Fibroblast of skin of scalp (primary cell): ENCODE results near the gene TTC31. TPM values are rescaled to one million over a fixed set of nuclear protein-coding genes. Genes with fewer than 3 reads are reported as not detected.
A peak's percentile ranks its signal among the peaks of the same experiment; 100 is the strongest.
"Not testable (repeated sequence)": the region's sequence is repeated elsewhere in the genome, so short reads cannot be mapped to it uniquely, and the experiment has no call there.

ENCODE experiments used
- DNase-seq: peaks from one replicate; pipeline ENCODE4 v3.0.0-alpha.2; 2013
- polyA plus RNA-seq, 2 experiments: library from polyadenylated mRNA; unstranded; fragments of 120-200 nt; gene quantifications; one replicate each; pipeline ENCODE4 v1.2.1, GENCODE V29; 2013; ENCODE audit not compliant: insufficient read length in 2 of 2

The TTC31 gene
- polyA plus RNA-seq (2013, experiment 1 of 2; ENCODE audit: insufficient read length), result 13.8 TPM
- polyA plus RNA-seq (2013, experiment 2 of 2; ENCODE audit: insufficient read length), result 15.0 TPM

DNA sequence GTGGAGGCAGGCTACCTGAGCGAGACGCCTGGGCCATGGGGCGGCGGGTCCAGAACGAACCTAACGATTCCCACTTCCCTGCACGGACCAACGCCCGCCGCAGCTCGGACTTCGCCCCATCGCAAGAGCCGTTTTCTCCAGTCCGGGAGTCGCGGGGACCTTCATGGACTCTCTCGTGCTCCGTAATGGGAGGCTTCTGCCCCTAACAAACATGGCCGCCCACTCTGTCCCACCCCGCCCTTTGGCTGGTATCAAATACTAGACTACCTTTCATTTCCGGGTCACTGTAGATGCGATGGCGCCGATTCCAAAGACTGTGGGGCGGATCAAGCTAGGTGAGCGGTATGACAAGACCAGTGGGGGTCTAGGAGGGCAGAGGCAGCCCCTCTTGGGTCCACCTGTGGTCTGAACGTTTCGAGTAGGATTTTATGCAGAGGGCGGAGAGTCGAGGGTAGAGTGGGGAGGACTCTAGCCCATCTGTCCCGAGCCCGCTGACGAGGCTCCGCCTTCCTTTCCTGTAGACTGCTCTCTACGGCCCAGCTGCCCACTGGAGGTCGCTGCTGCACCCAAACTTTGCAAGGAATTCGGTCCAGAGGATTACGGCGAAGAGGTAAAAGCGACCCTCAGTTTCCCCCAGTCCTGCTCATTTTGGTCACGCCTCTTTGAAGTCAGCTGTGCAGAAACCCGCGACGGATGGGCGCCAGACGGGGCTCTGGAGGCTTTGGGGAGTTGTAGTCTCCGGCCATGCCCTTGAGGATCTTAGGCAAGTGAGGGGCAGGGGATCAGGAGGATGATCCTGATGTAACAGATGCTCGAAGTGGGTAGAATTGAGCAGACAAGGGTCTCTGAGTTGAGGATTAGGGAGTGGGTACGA is at the start of gene TTC31, which contains the start of gene CCDC142:
TSS of gene TTC31 (plus strand) at position 281 of the 874 bp plus-strand sequence. CDS start at position 296, 15 bp downstream.
TSS of gene CCDC142 (minus strand) at position 198 of the 874 bp plus-strand sequence. CDS start at position 37, 161 bp downstream.
- peak; percentile 95 for DNase-seq

DNA sequence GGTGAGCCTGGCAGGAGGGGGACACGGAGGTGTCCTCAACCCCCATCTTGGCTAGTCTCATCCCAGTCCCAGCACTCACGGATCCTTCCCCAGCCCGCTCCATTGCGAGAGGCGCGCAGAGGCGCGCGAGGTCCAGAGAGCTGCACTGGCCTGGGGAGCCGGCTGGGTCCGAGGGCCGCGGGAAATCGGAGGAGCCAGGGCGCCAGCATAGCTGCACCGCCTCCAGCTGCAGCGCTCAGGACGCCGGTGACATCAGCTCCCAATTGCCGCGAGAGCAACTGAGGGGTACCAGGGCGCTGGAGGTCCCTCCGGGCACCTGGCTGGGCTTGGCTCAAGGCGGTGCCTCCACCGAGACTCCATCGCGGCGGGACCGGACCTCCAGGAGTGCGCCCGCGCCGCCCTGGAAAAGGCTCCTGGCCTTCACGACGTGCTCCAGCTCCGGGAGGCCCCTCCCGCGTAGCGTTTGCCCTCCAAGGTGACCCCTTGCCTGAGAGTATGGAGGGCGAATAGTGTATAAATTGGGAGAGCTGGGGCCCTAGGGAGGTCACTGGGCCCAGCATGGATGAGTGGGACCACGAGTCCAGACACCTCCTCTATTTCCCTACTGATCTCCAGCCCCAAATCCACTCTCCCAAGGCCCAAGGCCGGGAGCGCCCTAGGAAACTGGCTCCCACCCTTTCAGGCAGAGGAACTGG is 46.6 kb upstream of the TTC31 start:
- no peak for DNase-seq

DNA sequence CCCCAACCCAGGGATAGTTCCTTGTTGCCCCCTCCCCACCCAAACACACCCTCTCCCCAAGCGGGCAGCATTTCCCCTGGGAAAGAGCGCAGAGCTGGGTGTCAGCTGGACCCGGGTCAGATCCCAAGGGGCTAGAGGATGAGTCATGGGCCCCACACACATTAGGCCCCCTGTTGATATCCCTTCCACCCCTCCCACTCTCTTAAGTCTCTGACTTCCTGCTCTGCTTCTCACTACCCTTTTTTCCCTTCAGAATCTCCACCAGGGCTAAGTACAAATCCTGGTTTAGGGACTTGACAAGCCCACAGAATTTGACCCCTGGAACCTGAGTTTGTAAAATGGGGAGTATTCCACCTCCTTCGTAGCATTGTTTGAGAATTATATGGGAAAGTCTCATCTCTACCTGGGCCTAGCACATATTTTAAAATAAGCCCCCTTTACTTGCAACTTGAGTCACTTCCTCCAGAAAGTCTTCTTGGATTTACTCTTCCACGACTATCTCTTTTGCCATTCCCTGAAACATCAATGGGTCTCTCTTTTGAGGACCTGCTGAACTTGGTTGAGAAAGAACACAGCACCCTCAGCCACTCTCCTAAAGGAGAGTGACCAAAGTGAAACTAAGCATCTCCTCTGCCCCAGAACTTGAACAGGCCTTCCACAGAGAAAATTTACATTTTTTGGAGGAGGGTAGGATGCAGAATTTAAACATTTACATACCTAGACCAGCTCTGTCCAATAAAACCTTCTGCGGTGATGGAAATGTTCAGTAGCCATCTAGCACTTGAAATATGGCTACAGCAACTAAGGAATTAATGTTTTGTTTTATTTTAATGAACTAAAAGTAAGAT is 45.8 kb upstream of the TTC31 start:
- peak; percentile 38 for DNase-seq

DNA sequence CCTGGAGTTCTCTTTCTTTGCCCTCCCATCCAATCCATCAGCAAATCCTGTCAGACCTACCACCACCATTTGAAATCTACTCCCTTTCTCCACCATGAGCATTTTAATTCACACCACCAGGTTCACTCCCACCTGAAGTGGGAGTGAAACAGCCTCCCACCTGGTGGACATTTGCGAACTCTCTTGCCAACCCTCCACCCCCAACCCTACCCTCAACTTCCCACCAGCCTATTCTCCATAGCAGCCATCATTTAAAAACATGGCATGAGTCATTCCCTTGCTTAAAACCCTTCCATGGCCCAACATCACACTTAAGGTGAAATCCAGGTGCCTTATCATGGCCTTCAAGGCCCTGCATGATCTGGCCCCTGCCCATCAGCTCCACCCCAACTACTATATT is 44.6 kb upstream of the TTC31 start:
- DNase-seq, result no peak

DNA sequence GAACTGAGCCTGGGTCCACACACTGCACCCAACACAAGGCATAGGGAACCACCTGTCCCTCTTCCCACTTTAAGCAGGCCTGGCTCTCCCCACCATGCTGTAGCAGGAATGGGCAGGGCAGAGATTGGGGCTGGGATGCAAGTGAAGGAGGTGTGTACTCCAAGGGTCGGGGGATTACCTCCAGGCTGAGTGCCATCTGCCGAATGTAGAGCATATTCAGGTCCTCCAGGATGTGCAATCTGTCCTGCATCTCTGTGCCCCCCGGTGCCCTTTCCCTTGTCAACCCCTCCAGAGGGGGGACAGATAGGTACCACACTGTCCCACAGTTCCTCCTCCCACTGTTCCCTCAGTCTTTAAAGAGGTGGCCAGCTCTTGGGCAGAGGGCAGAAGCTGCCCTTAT is 43.5 kb upstream of the TTC31 start:
- no peak for DNase-seq

DNA sequence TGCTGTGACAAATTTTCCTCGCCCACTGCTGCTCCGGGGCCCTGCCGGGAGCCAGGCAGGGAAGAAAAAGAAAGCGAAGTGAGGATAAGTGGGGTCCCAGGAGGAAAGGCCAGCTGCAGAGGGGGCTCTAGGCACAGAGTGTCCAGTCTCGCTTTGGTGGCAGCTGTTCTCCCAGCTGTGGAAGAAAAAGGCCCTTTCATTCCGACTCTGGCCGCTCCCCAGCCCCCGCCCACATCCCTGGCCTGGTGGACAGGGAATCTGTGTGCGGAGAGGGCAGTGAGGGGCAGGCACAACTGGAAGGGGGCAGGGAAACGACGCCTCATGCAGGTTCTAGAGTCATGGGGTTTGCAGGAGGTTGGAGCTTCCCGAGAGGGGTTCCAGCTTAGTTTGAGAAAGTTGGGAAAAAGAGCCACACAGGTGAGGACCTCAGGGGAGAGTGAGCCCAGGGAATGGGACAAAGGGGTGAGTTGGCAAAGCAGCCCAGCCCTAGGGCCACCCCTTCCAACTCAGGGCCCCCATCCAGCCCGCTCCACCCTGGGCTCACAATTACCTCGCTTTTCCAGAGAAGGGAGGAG is 43.0 kb upstream of the TTC31 start:
- DNase-seq, result peak; percentile 31

DNA sequence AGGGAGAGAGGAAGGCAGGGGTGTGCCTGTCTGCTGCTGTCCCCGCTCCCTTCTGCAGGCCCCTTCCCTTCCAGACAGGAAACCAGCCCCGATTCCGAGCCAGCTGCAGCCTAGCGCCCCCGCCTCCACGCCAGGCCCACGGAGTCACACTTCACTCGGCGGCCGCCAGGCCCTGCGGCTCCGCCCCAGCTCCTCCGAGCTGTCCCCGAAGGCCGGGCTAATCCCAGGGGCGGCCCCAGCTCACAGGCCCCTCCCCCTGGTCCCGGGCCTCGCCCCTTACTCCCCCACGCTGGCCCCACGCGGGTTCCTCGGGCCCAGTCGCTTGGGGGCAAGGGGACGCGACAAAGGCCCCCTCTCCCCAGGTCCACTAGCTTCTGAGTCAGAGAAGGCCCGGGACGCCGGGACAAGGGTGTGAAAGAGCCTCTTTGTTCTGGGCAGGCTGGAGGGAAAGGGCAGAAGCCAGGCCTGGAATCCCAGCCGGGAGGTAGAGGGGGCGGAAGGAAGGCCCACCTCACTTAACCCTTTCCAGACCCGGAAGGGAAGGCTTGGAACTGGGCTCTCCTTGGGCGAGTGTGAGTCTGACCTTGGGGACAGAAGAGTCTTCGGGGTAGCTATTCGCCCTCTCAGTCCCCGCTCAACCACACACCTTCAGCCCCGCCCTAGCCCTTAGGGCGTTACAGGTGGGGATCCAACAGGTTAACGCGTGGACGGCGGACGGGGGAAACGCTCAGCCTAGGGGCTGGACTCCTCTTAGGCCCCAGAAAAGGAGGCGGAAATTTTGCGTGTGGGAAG is 42.3 kb upstream of the TTC31 start:
- peak; percentile 85 for DNase-seq

DNA sequence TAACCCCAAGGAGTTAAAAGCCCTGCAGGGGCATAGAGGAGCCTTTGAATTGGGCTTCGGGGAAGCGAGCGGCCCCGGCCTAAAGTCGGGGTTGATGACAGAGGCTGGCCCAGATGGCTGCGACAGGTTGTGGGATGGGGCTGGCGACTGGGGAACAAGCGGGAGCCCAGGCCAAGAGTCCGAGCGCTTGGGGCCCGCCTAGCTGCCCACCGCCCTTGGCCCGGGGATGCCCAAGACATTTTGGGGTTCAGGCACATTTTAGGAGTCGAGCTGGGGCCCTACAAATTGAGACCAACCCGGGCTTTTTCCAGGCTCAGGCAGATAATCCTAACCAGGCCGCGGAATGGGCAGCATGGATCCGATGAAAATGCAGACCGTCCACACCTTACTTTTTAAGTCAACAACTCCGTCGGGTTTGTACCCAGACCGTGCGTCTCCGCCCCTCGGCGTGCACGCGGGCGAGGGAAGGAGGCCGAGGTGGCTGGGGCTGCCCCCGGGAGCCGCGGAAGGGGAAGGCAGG is 41.7 kb upstream of the TTC31 start:
- no peak for DNase-seq

DNA sequence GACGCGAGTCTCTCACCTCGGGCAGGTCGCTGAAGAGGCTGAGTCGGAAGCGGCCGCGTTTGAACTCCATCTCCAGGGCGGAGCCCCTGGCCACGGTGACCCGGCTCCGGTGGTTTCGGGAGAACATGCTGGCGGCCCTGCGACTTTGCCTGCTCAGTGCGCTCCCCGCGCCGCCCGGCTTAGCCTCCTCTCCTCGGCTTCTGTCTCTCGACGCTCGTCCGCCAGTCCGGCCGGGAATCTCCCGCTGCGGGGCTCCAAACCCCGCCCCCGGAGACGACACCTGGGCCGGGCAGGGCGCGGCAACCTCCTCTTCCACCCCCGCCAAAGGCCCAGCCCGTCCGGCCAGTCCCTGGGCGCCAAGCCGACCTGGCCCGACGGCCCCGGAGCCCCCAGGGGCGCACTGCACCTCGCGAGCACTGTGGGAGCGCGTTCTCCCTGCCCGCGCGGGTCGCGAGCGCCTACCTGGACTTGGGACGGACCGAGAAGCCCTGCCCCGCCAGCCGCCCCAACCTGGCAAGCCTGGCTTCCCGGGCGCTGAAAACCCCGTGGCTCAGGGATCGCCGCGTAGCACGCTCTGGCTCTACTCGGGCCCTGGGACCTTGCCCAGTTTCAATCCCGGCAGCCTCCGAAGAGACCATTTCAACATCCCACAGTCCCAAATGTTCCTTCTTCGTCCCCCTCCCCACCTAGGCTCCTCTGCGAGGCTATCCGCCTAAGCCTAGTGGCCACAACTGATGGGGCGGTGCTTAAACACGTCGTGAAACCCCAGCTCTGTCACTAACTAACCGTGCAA is 41.0 kb upstream of the TTC31 start, which contains the start of gene RTKN:
TSS of gene RTKN (minus strand) at position 248 of the 793 bp plus-strand sequence. CDS start at position 127, 121 bp downstream.
- no peak for DNase-seq

DNA sequence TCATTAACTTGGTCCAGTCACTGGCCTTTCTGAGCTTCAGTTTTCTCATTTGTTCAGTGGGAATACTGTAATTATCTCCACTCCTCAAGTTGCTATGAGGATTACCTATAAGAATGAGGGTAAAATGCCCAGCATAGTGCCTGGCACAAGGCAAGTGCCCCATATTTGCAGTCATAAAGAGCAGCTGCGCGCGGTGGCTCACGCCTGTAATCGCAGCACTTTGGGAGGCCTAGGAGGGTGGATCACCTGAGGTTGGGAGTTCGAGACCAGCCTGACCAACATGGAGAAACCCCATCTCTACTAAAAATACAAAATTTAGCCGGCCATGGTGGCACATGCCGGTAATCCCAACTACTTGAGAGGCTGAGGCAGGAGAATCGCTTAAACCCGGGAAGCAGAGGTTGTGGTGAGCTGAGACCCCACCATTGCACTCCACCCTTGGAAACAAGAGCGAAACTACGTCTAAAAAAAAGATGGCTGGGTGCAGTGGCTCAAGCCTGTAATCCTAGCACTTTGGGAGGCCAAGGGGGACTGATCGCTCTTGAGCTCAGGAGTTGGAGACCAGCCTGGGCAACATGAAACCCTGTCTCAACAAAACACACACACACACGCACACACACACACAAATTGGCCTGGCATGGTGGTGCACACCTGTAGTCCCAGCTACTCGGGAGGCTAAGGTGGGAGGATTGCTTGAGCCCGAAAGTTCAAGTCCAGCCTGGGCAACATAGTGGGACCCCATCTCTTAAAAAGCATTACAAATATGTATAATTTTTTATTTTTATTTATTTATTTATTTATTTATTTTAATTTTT is 40.2 kb upstream of the TTC31 start:
- not testable (repeated sequence) for DNase-seq

DNA sequence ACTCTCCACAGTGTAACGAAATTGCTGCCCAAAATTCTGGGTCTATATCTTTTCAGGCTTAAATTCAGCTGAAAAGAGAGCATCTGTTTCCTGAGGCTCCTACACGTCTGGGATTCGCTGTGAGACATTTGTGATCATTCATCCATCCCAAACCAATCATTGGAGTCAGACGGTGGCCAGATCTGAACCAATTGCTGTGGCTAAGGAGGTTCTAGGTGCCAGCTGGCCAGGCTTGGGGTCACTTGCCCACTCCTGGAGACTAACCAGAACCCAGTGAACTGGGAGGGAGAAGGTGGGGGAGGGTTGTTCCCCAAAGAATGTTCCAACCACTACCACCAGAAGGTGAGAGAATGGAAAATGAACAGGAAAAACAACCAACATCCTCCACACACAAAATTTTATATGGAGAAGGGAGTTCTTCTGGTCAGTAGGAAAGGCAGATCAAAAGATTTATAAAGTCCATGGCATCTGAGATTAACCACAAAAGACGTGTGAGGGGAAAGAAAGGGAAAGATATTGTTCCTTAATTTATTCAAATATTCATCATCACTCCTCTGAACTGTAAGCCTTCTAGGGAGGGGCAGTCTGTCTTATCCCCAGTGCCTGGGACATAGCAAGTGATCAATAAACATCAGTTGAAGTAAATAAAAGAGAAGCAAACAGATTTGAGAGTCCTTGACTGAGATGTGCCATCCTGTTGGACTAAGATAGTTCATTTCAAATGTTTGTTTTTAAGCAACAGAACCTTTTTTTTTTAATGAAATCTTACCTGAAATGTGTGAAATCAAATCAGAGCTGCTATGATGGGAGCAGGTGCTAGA is 38.2 kb upstream of the TTC31 start:
- DNase-seq, result no peak

DNA sequence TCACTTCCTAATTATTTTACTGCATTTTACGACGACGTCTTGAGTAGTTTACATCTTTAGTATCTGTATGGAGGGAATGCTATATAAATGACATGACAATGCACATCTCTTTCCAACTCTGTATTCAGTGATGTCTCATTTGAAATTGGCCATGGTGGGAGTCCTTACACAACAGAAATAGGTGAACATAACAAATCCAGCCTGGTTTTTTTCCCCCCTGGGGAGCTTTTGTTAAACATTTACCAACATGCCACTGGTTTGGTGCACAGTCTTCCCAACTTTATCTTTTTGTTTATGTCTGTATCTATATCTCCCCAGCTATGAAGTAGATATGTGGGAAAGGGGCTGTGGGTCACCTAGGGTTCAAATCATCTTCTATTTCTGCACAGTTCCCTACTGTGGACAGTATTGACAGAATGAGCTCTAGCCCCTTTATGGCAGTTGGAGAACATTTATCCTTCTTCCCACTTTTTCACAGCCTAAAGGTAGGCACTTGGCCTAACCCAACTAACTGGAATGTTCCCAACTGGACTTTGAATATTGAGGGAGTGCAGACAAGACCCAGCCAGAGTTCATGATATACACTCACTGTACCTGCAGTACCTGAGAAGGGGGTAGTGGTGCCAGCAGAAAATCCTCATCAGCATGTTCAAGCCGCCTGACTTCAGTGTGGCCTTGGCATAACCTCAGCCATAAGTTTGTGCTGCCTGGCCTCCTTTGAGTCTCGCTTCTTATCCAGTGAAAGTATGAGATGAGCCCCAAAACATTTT is 35.5 kb upstream of the TTC31 start:
- DNase-seq, result no peak

DNA sequence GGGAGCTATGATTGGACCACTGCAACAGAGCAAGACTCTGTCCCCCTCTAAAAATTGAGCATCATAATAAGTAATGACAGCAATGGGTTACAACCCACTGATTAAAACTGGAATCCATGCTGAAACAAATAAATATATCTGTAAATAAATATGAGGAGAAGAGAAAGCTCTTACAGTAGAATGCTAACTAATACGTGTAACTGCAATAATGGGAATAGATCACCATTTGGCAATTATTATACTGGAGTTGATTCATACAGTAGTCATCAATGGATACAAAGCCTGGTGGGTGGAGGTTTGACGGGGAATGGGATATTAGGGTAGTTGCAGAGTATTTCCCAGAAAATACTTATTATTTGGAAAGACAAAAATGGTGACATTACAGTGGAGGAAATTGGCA is 34.1 kb upstream of the TTC31 start:
- no peak for DNase-seq

DNA sequence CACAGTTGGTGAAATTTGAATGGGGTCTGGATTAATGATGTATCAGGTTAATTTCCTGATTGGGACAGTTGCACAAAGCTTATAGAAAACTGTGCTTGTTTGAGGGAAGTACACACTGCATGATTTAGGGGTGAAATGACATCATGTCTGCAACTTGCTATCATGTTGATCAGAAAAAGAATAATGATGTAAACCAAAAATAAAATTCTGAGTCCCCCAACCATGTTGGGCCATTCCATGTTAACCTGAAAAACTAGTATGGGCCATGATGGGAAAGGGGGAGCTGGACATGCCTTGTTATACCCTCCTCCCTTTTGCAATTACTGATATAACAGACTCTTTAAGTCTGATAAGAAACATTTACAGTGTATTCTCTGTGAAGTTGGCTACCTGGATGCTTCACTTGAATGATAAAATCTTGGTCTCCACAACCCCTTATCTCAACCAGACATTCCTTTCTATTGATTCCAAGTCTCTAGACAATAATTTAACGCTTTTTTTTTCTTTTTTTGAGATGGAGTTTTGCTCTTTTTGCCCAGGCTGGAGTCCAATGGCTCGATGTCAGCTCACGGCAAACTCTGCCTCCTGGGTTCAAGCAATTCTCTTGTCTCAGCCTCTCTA is 32.2 kb upstream of the TTC31 start:
- no peak for DNase-seq

DNA sequence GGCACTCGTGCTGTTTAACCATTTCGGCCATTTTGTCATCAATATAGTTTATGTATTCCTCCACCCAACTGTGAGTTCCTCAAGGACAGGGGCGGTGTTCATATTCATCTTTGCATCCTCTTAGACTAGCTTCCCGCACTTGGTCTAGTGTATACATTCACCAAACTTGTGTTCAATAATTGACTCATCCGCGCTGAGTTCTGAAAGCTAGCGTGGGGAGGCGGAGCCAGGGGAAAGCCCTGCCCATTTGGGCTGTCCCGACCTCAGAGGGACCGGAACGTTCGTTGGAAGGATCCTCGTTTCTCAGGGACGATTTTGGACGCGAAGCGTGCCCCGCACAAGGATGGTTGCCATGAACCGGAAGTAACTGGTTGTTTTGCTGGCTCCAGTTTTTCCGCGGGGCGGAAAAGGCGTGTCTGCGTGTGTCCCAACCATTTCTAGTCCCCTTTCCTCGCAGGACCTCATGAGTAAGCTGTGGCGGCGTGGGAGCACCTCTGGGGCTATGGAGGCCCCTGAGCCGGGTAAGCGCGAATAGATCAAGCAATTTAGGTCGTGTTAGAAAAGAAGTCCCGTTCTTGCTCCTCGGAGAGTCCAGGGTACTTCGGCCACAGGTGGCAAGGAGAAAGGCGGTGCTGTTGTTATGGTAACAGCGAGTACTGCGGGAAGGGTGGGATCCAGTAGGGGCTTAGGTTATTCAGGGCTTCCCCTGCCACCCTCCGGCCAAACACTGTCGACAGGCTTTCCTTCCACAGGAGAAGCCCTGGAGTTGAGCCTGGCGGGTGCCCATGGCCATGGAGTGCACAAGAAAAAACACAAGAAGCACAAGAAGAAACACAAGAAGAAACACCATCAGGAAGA is 28.0 kb upstream of the TTC31 start, which contains the start of gene INO80B:
TSS of gene INO80B (plus strand) at position 434 of the 858 bp plus-strand sequence. CDS start at position 464, 30 bp downstream.
- DNase-seq, result peak; percentile 98

DNA sequence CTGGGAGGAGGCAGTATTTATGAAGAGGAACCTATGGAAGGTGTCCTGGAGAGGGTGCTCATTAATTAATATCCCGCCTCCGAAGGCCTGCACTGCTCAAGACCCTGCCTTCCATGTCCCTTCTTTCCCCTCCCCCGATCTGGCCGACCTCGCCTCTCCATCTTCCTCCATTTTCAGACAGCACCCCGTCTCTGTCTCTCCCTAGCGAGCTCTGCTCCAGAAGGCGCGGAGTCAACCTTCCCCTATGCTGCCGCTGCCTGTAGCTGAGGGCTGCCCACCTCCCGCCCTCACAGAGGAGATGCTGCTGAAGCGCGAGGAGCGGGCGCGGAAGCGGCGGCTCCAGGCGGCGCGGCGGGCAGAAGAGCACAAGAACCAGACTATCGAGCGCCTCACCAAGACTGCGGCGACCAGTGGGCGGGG is 25.7 kb upstream of the TTC31 start:
- DNase-seq, result peak; percentile 17
